ENCODE results near the gene FOXF1. TPM values are rescaled to one million over a fixed set of nuclear protein-coding genes. Genes with fewer than 3 reads are reported as not detected.

The FOXF1 gene
- total and polyA plus RNA-seq, 2 of the 13 experiments (the other 11 are each of a cell fraction or from before 2014, with no cell fraction given), result not detected

DNA sequence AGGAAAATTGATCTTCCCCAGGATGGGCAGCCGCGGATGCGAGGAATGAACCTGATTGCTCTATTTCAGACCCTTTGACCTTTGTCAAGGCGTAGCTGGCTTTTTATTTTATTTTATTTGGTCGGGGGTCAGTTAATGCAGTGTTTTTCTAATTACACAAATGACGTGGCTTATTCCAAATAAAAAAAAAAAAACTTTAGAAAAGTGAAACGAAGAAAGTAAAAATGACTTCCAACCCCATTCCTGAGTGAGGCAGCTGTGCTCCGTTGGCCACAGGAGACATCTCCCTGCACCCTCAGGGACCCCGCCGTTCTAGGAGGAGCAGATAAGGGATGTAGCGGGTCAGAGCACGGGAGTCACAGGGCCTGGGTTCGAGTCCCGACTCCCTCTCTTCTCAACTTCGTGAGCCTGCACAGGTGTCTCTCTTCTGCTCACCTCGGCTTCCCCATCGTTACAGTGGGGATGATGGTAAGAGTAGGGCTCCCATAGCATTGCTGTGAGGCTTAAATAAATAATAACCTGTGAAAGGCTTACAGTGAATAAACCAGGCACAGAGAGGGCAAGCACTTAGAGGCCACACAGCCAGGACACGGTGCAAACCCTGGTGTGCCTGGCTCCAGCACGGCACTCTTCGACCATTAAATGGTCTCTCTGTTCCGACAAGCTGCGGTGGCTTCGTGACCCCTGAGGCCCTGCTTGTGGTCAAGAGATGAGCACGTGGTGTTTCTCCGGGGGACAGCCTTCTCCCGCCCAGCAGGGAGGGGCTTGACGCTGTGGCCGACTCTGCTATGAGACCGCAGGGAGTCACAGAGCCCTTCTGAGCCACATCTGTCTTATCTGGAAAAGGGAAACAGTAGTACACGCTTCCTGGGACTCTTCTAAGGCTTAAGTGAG lies 10.2 kb downstream of the FOXF1 start:
- no peak for FAIRE-seq
- H3K9ac ChIP-seq (ENCODE audit: insufficient read depth, low read depth, low read length), result no peak overlapping the region
- WGBS (ENCODE audit: low lambda C conversion rate), result 13% methylated on average over 20 of the region's 30 CpGs
- no peak for ATAC-seq
- BruUV-seq (replicated peaks), result no TSS peak
- H3K4me3 ChIP-seq (replicated peaks in 1 of 3; ENCODE audit: insufficient read depth in 1 of 3, low read depth in 2 of 3, low read length in 3 of 3), result no peak overlapping the region
- no peaks in the 10 kb centered on the region for H3K36me3 ChIP-seq (replicated peaks in 1 of 2; ENCODE audit: control insufficient read depth in 1 of 2, insufficient read depth in 2 of 2, low read length in 2 of 2)
- no peaks in the 10 kb centered on the region for H3K9me3 ChIP-seq (ENCODE audit: low read length)
- H3K4me1 ChIP-seq (ENCODE audit: insufficient read depth, low read length), result peaks cover 9% of the 10 kb centered on the region
- H3K79me2 ChIP-seq (ENCODE audit: insufficient read depth, low read length), result no peaks in the 10 kb centered on the region
- DNase-seq (ENCODE audit: low spot score), result no peak
- H2AFZ ChIP-seq (ENCODE audit: low read length), result no peak overlapping the region
- CTCF ChIA-PET (ENCODE audit: low intra/inter-chr PET ratio, low total read pairs), result interaction anchor here (0.8 to 1.8 kb wide), 4 partner anchors 44 to 476 kb away, joined by 4 to 22 read pairs (median 12); no protein-coding TSS in a partner anchor
- H3K27ac ChIP-seq (ENCODE audit: extremely low read length, insufficient read depth, low read length), result no peak overlapping the region
- H3K4me2 ChIP-seq (ENCODE audit: low read depth, low read length), result no peak overlapping the region
- H4K20me1 ChIP-seq (ENCODE audit: insufficient read depth, low read length), result no peaks in the 10 kb centered on the region; the same call in 1 of the 2 replicates
- POLR2A ChIA-PET, result no interaction called here
- intact Hi-C loops (cut with micrococcal nuclease; ENCODE audit: unreplicated experiment), result no loop called here
- H3K27me3 ChIP-seq (ENCODE audit: control insufficient read depth in 1 of 2, insufficient read depth in 2 of 2, low read length in 2 of 2), result peaks cover 12 to 80% of the 10 kb centered on the region in 2 experiments
- in situ Hi-C loops (cut with HindIII; ENCODE audit: extremely low pct_ligation_motif_present, low pct_unique_long_range_greater_than_20kb), result loop anchor here (25.0 kb wide), 1 partner anchor 708 kb away; no protein-coding TSS in a partner anchor
- TF ChIP-seq, protein P1, sequence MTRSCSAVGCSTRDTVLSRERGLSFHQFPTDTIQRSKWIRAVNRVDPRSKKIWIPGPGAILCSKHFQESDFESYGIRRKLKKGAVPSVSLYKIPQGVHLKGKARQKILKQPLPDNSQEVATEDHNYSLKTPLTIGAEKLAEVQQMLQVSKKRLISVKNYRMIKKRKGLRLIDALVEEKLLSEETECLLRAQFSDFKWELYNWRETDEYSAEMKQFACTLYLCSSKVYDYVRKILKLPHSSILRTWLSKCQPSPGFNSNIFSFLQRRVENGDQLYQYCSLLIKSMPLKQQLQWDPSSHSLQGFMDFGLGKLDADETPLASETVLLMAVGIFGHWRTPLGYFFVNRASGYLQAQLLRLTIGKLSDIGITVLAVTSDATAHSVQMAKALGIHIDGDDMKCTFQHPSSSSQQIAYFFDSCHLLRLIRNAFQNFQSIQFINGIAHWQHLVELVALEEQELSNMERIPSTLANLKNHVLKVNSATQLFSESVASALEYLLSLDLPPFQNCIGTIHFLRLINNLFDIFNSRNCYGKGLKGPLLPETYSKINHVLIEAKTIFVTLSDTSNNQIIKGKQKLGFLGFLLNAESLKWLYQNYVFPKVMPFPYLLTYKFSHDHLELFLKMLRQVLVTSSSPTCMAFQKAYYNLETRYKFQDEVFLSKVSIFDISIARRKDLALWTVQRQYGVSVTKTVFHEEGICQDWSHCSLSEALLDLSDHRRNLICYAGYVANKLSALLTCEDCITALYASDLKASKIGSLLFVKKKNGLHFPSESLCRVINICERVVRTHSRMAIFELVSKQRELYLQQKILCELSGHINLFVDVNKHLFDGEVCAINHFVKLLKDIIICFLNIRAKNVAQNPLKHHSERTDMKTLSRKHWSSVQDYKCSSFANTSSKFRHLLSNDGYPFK (CRISPR knock-in tag; IDR thresholded peaks at IDR 0.05; ENCODE audit: borderline replicate concordance), result no peak
- TF ChIP-seq FIP1L1 (IDR thresholded peaks at IDR 0.05; ENCODE audit: borderline replicate concordance, insufficient read depth, low read depth, low read length) (no peak), KAT2B (IDR thresholded peaks at IDR 0.05; ENCODE audit: borderline replicate concordance, low read depth, low read length) (0 out of 2 replicates have a peak, but pooled peaks have one; percentile 2), BRD4 (CRISPR knock-in tag; IDR thresholded peaks at IDR 0.05) (no peak), ZNF768 (CRISPR knock-in tag; IDR thresholded peaks at IDR 0.05) (peak; percentile 89), ZNF556 (CRISPR knock-in tag; IDR thresholded peaks at IDR 0.05; ENCODE audit: borderline replicate concordance) (no peak), ZBTB8A (CRISPR knock-in tag; IDR thresholded peaks at IDR 0.05; ENCODE audit: borderline replicate concordance, low read depth) (no peak), ETV6 (CRISPR knock-in tag; conservative IDR thresholded peaks at IDR 0.05) (no peak), NFE2L2 (IDR thresholded peaks at IDR 0.05; ENCODE audit: low read length) (no peak), ZNF605 (CRISPR knock-in tag; IDR thresholded peaks at IDR 0.05) (0 out of 2 replicates have a peak, but pooled peaks have one; percentile 40), NCOA5 (CRISPR knock-in tag; IDR thresholded peaks at IDR 0.05) (no peak), FOXO1 (CRISPR knock-in tag; IDR thresholded peaks at IDR 0.05) (no peak), HOXA5 (CRISPR knock-in tag; IDR thresholded peaks at IDR 0.05) (0 out of 2 replicates have a peak, but pooled peaks have one; percentile 2), ZNF225 (CRISPR knock-in tag; IDR thresholded peaks at IDR 0.05) (0 out of 2 replicates have a peak, but pooled peaks have one; percentile 51), ZNF543 (CRISPR knock-in tag; IDR thresholded peaks at IDR 0.05) (no peak), HOXA7 (CRISPR knock-in tag; IDR thresholded peaks at IDR 0.05) (no peak)
- TF ChIP-seq, protein P2, sequence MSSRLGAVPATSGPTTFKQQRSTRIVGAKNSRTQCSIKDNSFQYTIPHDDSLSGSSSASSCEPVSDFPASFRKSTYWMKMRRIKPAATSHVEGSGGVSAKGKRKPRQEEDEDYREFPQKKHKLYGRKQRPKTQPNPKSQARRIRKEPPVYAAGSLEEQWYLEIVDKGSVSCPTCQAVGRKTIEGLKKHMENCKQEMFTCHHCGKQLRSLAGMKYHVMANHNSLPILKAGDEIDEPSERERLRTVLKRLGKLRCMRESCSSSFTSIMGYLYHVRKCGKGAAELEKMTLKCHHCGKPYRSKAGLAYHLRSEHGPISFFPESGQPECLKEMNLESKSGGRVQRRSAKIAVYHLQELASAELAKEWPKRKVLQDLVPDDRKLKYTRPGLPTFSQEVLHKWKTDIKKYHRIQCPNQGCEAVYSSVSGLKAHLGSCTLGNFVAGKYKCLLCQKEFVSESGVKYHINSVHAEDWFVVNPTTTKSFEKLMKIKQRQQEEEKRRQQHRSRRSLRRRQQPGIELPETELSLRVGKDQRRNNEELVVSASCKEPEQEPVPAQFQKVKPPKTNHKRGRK (CRISPR knock-in tag; IDR thresholded peaks at IDR 0.05), result no peak

Data from HepG2 (cell line).